Endothelial cell (in vitro differentiated cells): Measurements from ENCODE around the gene PANX2. TPM values are rescaled to one million over a fixed set of nuclear protein-coding genes. Genes with fewer than 3 reads are reported as not detected.

Source experiments
- DNase-seq: peaks from one replicate; pipeline ENCODE4 v3.0.0; 2021; ENCODE audit warnings: low spot score
- H3K27ac Mint-ChIP-seq: one replicate; pipeline ENCODE4 v1.8.0; 2021; ENCODE audit warnings: mixed read lengths, inconsistent platforms; ENCODE audit not compliant: unreplicated experiment
- H3K27me3 Mint-ChIP-seq: one replicate; pipeline ENCODE4 v1.8.0; 2021; ENCODE audit warnings: mild to moderate bottlenecking, moderate library complexity, mixed read lengths, inconsistent platforms; ENCODE audit not compliant: unreplicated experiment
- H3K36me3 Mint-ChIP-seq: one replicate; pipeline ENCODE4 v1.8.0; 2021; ENCODE audit warnings: mild to moderate bottlenecking, low read depth, mixed read lengths, inconsistent platforms; ENCODE audit not compliant: unreplicated experiment
- H3K4me1 Mint-ChIP-seq: one replicate; pipeline ENCODE4 v1.8.0; 2021; ENCODE audit warnings: mild to moderate bottlenecking, mixed read lengths, inconsistent platforms; ENCODE audit not compliant: unreplicated experiment
- H3K4me3 Mint-ChIP-seq: one replicate; pipeline ENCODE4 v1.8.0; 2021; ENCODE audit warnings: mild to moderate bottlenecking, mixed read lengths, inconsistent platforms; ENCODE audit not compliant: unreplicated experiment
- H3K9me3 Mint-ChIP-seq: one replicate; pipeline ENCODE4 v1.8.0; 2021; ENCODE audit warnings: mixed read lengths, inconsistent platforms; ENCODE audit not compliant: unreplicated experiment
- total RNA-seq: library from RNA; stranded (reverse); fragmentation: NEBNext Ultra II Directional; extraction: Animal tissue kit (Norgen Biotek cat#: 25700); gene quantifications from one replicate; pipeline ENCODE4 v1.2.1, GENCODE V29; 2021; ENCODE audit not compliant: unreplicated experiment
- TF ChIP-seq, protein P1 (sequence below): fragments of 200-600 bp; sonication (generic); IDR thresholded peaks from one replicate; pipeline ENCODE4 v1.5.0; 2021; ENCODE audit warnings: antibody characterized with exemption; ENCODE audit not compliant: unreplicated experiment

The PANX2 gene
- total RNA-seq, 1 donor from 2014 or later: 0.87 TPM

DNA sequence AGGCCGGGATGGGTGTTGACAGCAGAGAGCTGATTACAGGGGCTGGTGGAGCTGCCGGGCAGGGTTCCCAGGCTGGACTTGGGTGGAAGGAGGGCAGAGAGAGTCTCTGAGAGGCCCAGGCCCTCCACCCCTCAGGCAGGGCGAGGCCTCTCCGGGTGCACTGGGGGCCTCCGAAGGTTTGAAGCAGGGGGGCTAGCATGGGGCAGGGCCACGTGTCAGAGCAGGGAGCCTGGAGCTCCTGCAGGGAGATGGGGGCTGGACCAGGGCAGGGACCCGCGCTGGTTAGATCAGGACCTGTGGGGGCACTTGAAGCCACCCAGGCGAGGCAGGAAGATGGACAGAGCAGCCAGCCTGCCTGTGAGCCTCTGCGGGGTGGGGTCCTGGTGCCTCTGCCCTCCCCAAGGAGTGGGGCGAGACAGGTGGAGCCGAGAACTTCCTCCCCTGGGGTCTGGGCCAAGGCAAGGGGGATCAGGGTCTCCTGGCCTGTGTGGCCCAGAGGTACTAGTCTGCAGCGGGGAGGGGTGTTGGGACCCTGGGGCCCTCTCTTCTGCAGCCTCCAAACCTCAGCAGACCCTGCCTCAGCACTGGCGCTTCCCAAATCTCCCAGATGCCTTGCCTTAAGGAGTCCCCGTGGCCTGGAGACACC lies 911 bp downstream of the PANX2 start:
- no peak overlapping the region for H3K27ac Mint-ChIP-seq

DNA sequence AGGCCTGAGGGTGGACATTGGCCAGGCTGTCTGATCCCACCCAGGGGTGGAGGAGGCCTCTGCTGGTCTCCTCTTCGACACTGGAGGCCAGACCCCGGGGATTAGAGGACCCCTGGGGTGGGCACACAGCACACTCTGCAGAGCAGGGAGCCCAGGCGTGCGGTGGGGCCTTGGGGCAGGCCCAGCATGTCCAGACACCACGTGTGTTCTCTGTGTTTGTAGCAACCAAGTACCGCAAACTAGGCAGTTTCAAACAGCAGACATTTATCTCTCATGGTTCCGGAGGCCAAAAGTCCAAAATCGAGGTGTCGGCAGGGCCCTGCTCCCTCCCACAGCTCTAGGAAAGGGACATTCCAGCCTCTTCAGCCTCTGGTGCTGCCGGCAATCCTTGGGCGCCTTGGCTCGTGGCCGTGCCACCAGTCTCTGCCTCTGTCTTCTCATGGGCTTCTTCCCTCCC lies 1.5 kb downstream of the PANX2 start:
- H3K9me3 Mint-ChIP-seq: no peaks in the 10 kb centered on the region
- H3K4me1 Mint-ChIP-seq: no peaks in the 10 kb centered on the region
- peaks cover 29% of the 10 kb centered on the region for H3K27me3 Mint-ChIP-seq

More for the DNA sequence above, 911 bp downstream of the PANX2 start:
- no peak for DNase-seq
- Mint-ChIP-seq H3K36me3 (no peaks in the 10 kb centered on the region), H3K27me3 (peaks cover 31% of the 10 kb centered on the region), H3K4me3 (peak overlapping the region; percentile 85), H3K4me1 (no peaks in the 10 kb centered on the region), H3K9me3 (no peaks in the 10 kb centered on the region)
- TF ChIP-seq, protein P1, sequence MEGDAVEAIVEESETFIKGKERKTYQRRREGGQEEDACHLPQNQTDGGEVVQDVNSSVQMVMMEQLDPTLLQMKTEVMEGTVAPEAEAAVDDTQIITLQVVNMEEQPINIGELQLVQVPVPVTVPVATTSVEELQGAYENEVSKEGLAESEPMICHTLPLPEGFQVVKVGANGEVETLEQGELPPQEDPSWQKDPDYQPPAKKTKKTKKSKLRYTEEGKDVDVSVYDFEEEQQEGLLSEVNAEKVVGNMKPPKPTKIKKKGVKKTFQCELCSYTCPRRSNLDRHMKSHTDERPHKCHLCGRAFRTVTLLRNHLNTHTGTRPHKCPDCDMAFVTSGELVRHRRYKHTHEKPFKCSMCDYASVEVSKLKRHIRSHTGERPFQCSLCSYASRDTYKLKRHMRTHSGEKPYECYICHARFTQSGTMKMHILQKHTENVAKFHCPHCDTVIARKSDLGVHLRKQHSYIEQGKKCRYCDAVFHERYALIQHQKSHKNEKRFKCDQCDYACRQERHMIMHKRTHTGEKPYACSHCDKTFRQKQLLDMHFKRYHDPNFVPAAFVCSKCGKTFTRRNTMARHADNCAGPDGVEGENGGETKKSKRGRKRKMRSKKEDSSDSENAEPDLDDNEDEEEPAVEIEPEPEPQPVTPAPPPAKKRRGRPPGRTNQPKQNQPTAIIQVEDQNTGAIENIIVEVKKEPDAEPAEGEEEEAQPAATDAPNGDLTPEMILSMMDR: no peak

GRCh38 chr22:50173311-50173982 lies 2.9 kb downstream of the PANX2 start:
- DNase-seq: no peak
- no peaks in the 10 kb centered on the region for H3K36me3 Mint-ChIP-seq
- no peak overlapping the region for H3K27ac Mint-ChIP-seq
- H3K4me1 Mint-ChIP-seq: no peaks in the 10 kb centered on the region
- no peaks in the 10 kb centered on the region for H3K9me3 Mint-ChIP-seq
- peaks cover 27% of the 10 kb centered on the region for H3K27me3 Mint-ChIP-seq
- no peak overlapping the region for H3K4me3 Mint-ChIP-seq
- TF ChIP-seq, protein P1: no peak

More for the DNA sequence above, 1.5 kb downstream of the PANX2 start:
- TF ChIP-seq, protein P1: no peak
- DNase-seq: no peak
- Mint-ChIP-seq H3K27ac (no peak overlapping the region), H3K36me3 (no peaks in the 10 kb centered on the region), H3K4me3 (no peak overlapping the region)

GRCh38 chr22:50173983-50174355 lies 3.4 kb downstream of the PANX2 start:
- no peak for DNase-seq
- Mint-ChIP-seq H3K9me3 (no peaks in the 10 kb centered on the region), H3K4me1 (no peaks in the 10 kb centered on the region), H3K27me3 (peaks cover 24% of the 10 kb centered on the region), H3K36me3 (no peaks in the 10 kb centered on the region), H3K4me3 (no peak overlapping the region), H3K27ac (no peak overlapping the region)
- TF ChIP-seq, protein P1: no peak
